GM19023 (cell line): ENCODE measurements around the gene MEGF10.
"Not testable (repeated sequence)": the region's sequence is repeated elsewhere in the genome, so short reads cannot be mapped to it uniquely, and the experiment has no call there.

ENCODE experiments used
- ATAC-seq: cut with Tn5 transposase; IDR thresholded peaks from one replicate; pipeline ENCODE4 v1.9.1; 2021; ENCODE audit warnings: mild to moderate bottlenecking, moderate library complexity; ENCODE audit not compliant: unreplicated experiment

The MEGF10 gene

DNA sequence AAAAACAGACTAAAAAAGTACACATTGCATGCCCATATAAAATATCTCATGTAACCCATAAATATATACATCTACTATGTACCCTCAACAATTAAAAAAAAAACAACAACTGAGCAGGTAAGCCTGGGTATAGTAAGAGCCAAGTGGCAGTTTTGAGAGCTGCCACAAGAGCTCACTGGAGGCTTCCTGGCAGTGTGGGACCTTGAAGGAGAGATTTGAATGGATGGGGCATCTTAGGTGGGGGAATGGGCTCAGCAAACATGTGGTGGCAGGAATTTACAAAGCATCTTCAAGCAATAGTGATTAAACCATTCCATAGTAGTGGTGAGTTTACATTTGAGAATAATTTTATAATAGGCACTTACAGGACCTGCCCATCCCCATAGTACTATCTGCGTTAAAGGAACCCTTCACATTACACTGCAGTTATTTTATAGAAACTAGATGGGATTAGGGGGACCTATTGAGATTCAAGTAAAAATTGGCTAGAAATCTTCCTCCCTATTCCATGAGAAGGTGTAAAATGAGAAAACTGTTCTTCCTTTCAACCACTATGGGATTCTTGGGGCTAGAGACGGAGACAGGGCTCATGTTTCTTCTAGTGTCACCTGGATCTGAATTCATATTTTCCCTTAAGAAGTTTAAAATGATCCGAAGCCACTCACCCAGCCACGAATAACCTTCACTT, 6.9 kb downstream of the MEGF10 start:
- ATAC-seq, result no peak

DNA sequence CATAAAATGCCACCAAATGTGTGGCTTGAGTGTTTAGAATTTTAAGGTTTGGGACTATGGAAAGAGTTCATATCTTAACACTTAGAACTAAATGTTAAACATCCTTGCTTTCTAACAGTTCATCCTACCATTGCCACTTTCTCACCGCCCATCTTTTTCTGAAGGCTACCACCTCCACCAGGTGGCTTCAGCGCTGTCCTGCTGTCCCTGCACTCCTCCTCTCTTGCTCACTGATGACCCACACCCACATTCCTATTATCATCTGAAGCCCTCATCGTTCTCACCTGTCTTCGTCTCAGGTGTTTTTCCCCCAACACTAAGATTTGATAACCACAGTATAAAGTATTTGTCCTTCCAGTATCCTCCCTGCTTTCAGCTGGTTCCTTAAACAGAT, 7.4 kb downstream of the MEGF10 start:
- no peak for ATAC-seq

DNA sequence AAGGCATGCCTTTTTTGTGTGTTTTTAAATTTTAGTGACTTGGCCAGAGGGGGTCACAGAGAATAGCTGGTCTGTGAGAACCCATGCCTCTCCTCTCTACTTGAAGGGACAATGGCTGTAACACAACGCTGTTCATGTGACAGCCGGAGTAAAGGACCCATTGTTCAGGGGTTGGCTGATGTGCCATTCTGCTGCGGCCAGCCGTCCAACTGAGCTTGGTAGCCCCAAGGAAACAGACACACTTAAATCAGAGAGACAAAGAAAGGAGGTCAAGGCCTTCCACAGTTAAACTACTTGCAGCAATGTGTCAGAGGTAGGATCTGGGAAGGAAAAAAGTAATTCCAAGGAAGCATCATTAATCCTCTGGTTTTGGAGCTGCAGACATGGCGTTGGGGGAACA, 8.1 kb downstream of the MEGF10 start:
- ATAC-seq, result no peak

DNA sequence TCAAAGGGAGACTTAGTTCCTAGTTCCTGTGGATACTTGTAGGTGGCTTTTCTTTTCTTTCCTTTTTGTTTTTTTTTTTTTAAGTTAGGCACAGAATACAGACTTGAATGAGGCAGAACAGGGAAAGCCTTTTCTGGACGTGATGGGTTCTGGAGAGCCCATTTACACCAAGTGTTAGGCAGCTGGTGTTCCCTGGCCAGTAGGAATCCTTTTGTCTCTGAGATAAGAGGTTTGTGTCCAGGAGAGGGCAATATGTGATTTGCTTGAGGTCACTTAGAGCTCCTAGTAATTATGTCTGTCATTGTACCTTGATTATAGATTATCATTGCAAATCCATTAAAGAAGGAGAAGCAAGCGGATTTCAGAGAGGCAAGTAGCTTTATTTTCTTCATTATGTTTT, 9.1 kb downstream of the MEGF10 start:
- ATAC-seq, result no peak

DNA sequence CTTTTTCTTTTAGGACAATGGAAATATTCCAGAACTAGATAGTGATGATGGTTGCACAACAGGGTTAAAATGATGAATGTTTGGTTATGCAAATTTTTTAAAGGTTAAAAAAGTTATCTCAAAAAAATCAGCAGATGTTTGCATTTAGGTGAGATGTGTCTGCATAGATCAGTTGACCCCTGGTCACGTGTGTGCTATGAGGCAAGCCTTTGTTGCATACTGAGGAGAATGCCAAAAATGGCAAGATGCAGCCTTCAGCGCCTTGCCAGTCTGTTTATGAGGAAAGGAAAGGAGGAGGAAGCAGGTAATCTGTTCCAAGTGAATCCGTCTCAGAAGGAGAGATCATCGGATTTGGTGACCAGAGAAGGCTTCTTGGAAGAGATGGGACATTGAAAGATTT, 11.9 kb downstream of the MEGF10 start:
- no peak for ATAC-seq

DNA sequence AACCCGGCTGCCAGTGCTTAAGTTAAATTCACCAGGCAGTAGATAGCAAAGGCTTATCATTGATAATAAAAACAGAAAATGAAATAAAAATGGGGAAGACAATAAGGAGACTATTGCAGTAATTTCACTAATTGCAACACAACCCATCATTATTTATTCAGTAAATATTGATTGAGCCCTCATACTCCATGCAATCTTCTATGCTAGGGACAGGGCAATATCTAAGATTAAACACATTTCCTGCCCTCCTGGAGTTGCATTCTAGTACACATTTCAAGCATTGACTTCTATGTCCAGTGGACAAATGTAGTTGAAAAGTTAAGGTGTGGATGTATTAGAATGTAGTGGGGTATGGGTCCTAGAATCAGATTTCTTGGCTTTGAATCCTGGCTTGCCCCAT, 12.8 kb downstream of the MEGF10 start:
- ATAC-seq, result no peak

DNA sequence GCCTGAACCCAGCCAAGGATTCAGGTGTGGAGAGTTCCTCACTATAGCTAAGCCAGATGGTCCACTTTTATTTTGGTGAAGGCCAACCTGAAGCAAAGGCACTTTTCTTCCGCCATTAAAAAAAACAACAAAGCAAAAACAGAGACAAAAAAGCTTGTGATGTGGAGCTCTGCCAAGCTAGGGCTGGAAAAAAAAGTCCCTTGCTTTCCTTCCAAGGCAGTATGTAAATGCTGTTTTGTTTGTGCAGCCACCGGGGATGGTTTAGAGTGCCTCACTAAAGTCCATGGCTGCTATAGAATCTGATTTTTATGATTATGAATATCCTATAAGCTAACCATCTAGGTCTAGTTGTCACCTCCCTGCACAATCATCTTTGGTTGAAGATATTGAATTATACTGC, 14.9 kb downstream of the MEGF10 start:
- ATAC-seq, result no peak

DNA sequence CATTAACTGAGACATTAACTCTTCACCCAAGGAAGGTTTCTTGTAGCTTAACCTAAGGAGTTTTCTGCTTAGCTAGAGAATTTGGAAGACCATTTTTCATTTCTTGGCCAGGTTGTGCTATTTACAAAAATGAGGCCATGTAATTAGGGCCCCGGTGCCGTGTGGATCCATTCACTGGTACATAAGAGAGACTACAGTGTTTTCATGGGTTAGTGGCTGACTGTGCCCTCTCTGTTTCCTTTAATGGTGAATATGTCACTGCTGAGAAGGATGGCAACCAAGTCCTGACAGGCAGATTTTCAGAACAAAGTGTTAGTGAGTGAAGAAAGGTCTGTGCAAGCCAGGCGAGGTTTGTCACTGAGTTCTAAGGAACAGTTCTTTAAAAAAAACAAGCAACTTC, 15.4 kb downstream of the MEGF10 start:
- no peak for ATAC-seq

DNA sequence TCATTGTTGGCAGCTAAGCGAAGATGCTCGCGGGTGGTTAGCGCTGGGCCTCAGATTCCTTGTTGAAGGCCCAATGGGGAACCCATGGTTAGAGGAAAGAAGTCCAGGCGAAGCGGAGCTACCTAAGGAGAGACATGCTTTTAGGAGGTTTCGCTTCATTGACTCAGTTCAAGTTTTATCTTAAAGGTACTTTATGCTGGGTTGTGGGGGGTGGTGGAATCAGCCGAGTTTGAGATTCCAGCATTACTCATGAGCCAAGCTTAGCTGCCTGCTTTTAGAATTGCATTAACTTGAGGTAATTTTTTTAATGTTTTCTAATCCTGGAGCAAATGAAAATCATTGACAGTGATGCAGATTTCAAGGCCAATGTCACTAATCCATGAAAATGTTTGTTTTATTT, 16.1 kb downstream of the MEGF10 start:
- no peak for ATAC-seq

DNA sequence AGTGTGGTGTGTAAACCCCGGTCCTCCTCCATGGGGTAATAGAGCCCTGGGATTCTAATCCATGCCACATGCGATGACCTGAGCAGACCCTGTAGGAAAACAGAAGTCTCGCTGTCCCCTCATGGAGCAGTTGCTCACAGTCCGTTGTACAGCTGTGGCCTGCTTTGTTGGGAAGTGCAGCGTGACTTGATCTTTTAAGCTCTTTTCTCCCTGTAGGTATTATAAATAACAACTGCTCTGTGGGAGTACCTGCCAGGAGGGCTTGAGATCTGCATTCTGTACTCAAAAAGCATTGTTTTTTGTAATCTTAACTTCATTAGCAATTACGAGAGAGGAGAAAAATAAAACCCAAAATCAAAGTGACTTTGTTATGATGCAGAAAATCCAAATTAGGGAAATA, 17.3 kb downstream of the MEGF10 start:
- ATAC-seq, result no peak

DNA sequence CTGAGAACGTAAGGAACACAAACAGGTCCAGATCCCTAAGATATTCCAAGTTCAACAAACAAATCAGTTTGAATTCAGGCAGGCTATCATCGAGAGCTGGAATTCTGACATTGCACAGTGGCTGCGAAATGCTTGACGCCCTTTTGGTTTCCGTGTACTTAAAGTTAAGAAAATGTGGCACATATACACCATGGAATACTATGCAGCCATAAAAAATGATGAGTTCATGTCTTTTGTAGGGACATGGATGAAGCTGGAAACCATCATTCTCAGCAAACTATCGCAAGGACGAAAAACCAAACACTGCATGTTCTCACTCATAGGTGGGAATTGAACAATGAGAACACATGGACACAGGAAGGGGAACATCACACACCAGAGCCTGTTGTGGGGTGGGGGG, 17.7 kb downstream of the MEGF10 start:
- not testable (repeated sequence) for ATAC-seq

DNA sequence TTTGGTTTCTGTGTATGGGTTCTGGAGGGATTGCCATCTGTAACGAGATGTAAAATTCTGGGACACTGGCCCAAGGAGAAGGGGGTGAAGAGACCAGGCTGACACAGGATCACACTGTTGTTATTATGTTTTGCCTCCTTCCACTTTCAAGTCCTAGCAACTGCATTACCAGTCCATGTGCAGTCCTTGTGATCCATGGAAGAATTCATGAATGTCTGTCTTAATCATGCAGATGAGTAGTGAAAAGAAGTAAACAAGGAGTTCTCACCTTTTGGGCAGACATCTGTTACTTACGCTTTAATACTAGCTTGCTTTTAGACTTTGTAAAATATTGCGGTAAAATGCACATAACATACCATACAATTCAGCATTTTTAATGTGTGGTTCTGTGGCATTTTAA, 18.3 kb downstream of the MEGF10 start:
- no peak for ATAC-seq

DNA sequence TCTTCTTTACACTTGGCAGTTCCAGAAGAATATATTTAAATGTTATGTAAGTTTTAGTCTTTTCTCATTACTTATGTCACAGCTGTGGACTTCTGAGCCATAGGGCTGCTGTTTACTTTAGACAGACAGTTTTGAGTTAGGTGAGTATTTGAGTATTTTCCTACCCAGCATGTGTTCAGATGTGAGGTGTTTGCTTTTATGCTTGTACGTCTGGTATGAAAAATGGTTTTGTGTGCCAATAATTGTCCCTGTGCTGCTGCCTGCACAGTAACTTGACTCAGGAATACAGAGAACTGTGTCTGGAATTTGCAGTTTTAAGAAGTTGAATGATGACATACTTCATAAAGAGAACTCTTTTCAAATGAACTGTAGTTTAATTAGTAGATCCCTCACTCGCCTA, 20.8 kb downstream of the MEGF10 start:
- ATAC-seq, result no peak

DNA sequence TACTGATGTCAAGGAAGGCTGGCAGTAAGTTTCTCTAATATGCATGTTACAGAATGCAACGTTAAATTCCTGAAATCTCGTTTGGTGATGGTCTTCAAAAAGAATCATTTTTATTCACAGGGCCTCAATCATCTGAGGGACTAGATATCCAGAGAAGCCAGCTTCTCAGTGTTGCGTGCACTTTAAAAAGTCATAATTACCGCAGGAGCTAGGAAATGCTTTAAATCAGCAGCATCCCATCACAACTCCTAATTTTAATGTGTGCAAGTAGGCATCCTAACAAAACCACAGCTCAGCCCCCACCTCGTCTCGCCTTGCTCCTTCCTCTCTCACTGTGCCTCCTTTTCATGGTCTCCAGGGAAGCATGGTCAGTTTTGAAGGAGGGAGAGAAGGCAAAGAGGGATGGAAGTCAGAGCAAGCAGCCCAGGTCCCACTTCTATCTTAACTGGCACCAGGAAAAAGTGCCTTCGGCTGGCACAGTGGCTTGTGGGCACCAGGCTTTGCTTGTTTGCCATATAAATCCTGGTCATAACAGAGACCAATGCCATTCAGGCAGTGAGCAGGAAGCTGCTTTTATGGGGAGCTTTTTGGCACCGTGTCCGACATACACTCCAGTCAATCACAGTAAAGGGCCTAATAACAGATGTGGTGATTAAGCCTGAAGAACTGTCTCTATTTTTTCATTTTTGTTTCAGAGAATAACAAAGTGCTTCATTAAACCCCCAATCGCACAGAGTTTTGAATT, 21.4 kb downstream of the MEGF10 start:
- no peak for ATAC-seq

DNA sequence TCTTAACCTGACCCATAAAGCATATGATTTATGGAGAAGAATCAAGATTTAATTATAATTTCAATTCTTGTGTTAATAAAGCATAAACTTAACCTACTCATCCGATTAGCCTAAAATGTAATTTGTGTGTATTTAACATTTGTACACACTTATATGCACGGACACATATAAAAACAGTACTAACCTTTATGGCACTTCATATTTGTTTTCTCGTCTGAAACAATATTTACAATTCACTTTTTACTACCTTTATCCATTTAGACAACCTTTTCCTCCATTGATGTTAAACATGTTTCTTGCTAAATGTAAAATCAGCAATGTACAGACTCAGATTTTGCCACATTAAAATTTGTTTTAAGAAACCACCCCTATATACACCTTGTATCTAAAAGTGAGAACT, 22.8 kb downstream of the MEGF10 start:
- ATAC-seq, result no peak

DNA sequence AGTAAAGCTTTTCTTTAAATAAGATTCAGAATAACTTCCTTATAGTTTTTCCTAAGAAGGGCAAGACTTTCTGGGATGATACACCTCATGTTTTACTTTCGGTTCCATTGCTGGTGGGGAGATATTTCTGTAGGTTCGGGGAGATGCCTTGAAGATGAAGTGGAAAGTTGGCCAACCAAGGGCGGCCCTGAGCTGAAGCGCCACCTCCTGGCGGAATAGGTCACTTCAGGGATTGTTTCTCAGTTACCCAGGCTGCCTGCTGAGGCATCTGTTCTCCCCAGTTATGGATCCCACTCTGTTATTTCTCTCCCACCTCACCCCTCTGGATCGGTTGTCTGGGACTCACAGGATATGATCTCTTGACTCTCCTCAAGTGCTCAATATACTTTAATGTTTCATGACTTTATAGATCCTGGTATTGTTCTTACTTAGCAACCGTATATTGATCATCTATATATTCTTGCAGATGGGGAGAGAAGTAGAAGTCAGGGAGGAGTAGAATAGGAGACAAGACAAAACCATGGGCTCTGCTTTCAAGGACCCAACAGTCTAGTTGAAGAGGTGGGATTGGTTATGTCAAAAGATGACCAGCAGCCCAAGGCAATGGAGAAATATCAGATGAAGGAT, 23.4 kb downstream of the MEGF10 start:
- peak; percentile 97 for ATAC-seq

DNA sequence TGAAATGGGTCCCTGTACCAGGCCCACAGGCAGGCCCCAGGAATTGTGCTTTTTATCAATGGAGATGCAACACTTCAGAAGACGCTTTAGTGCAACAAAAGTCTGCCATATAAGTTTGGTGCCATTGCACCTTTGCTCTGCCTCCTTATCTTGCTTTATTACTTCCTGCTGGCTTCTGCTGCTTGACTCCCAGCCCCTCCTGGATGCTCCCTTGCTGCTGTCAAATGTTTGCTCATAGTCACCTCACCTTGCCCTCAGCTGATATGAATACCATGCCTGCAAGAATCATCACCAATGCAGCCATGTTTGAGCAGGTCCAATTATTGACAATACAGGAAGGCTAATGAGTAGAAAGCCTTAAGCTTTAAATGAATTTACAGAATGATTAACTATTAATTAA, 25.4 kb downstream of the MEGF10 start:
- no peak for ATAC-seq

DNA sequence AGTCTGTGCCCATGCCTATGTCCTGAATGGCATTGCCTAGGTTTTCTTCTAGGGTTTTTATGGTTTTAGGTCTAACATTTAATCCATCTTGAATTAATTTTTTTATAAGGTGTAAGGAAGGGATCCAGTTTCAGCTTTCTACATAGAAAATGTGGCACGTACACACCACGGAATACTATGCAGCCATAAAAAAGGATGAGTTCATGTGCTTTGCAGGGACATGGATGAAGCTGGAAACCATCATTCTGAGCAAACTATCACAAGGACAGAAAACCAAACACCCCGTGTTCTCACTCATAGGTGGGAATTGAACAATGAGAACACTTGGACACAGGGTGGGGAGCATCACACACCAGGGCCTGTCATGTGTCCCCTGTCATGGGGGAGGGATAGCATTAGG, 26.8 kb downstream of the MEGF10 start:
- not testable (repeated sequence) for ATAC-seq

DNA sequence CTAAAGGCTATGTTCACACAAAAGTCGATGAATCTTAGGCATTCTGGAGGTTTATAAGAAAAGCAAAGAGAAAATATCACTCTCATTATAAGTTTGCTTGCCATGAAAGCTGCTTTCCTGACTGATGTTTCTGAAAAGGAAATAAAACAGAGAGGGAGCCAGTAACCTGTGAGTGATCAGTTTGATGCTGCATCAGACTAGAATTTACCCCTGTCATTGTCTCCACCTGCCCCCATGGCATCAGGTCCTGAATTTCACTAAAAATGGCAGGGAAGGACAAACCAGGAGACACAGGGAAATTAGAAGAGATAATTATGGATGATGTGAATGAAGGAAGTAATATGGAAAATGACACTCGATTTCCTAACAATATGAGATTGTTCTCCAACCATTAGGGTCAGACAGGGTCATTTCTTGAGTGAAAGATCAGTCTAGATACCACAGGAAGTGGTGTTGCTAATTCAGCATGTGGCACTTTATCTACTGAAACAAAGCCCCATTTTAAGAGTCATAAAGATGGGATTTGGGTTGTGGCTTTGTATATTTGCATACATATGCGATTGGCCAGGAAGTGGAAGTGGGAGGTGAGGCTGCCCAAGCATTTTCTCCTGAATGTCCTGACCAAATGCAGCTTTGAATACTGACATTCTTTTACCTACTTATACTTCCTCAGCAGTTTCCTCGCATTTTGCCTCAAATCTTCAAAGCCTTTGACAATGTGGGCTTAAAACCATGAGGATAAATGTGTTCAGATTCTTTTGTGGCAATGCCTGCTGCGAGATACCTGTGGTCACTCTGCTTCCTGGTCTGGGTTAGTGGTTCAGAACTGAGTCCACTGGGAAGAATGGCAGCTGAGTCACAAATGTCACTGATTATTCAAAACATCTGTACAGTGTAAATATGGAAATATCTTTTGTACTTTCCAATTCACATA, 29.7 kb downstream of the MEGF10 start:
- ATAC-seq, result peak; percentile 81

DNA sequence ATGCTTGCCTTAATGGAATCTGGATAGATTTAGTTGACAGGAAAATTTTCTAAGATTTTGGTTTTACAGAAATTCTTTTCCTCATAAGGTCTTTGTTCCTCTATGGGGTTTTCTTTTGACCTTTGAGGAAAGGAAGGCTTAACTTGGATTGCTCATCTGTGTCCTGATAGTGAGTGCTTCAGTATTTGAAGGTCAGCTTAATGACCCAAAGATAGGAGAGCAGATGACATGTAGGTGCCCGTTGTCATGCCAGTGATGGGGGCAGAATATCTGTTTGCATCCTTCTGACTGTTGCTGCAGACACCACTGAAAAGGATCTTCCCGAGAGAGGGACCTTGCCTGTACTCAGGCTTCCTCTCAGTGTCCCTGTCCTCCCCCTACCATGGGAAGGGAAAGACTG, 30.9 kb downstream of the MEGF10 start:
- no peak for ATAC-seq

DNA sequence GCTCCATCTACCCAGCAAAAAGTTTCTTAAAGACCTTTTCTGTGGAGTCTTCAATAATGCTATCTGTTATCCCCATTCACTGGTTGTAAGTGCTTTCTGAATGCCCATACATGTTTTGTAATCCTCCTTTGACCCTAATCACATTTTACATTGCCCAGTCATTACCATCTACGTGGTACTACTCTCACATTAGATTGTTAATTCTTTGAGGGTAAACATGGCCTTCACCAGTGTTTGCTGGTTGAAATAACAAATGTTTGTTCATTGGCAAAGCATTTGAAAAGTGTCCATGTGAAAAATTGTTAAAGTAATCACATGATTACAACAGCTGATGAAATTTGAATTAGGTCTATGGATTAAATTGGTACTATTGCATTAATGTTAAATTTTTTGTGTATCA, 31.8 kb downstream of the MEGF10 start:
- ATAC-seq, result no peak
